ENCODE results near the gene USP20. TPM values are rescaled to one million over a fixed set of nuclear protein-coding genes. Genes with fewer than 3 reads are reported as not detected.
A peak's percentile ranks its signal among the peaks of the same experiment; 100 is the strongest.

The USP20 gene
- polyA plus RNA-seq, 1 of the 3 experiments (the other 2 are of a cell fraction): 22.5 TPM

DNA sequence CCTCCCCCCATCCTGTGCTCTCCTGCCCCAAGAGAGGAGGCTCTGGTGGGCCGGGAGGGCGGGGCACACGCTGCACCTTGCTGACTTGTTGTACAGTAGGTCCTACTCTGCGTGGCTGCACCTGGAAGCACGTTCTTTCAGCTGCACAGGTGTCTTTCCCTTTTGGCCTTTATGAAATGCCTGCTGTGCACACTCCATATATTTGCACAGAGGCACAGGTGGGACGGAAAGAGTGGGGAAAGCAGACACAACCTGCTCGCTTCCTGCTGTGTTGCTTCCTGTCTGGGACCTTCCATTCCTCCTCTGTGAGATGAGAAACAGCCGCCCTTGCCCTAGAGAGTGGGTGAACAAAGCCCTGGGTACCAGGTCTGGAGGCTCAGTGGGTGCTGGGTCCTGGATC is 4.8 kb downstream of the USP20 start:
- H4K20me1 ChIP-seq (ENCODE audit: insufficient read depth): no peaks in the 10 kb centered on the region
- POLR2A ChIA-PET: interaction anchor here (0.6 kb wide), 1 partner anchor 1113 kb away, joined by 5 read pairs; no protein-coding TSS in a partner anchor
- H3K4me1 ChIP-seq (ENCODE audit: control insufficient read depth in 1 of 2, insufficient read depth in 2 of 2, low read depth in 1 of 2, low read length in 1 of 2): peaks cover 14 to 37% of the 10 kb centered on the region in 2 experiments
- DNase-seq: no peak
- peak overlapping the region in 1 of 2 experiments; percentile 7; a peak in 1 of 4 replicates for H3K27ac ChIP-seq (ENCODE audit: low read depth in 2 of 2, low read length in 1 of 2)
- no peak overlapping the region for H3K4me3 ChIP-seq (ENCODE audit: low read depth in 2 of 2, low read length in 1 of 2)
- CTCF ChIA-PET: no interaction called here
- H2AFZ ChIP-seq (ENCODE audit: low read depth): no peak overlapping the region
- peaks cover 16% of the 10 kb centered on the region for H3K79me2 ChIP-seq (ENCODE audit: insufficient read depth)
- no peak overlapping the region for H3K9ac ChIP-seq
- WGBS (ENCODE audit: low lambda C conversion rate): 97% methylated on average over 8 of the region's 8 CpGs
- no peaks in the 10 kb centered on the region for H3K27me3 ChIP-seq (ENCODE audit: insufficient read depth)
- no peaks in the 10 kb centered on the region for H3K9me3 ChIP-seq
- TF ChIP-seq SIN3A (IDR thresholded peaks at IDR 0.05; ENCODE audit: borderline replicate concordance, low read depth, low read length) (no peak), RCOR1 (IDR thresholded peaks at IDR 0.05; ENCODE audit: low read length) (no peak), JUND (IDR thresholded peaks at IDR 0.05) (no peak), GATA2 (CRISPR knock-in tag; IDR thresholded peaks at IDR 0.05) (no peak), RAD21 (IDR thresholded peaks at IDR 0.05; ENCODE audit: low read length) (no peak), TAF1 (IDR thresholded peaks at IDR 0.05; ENCODE audit: borderline replicate concordance, low read depth, low read length) (no peak), EP300 (IDR thresholded peaks at IDR 0.05; ENCODE audit: borderline replicate concordance in 1 of 2, low read depth in 1 of 2, low read length in 1 of 2) (no peak), GABPA (IDR thresholded peaks at IDR 0.05; ENCODE audit: low read depth) (no peak), YY1 (IDR thresholded peaks at IDR 0.05; ENCODE audit: low read depth) (no peak), ZBTB33 (IDR thresholded peaks at IDR 0.05; ENCODE audit: borderline replicate concordance, low read depth) (no peak), SMC3 (IDR thresholded peaks at IDR 0.05; ENCODE audit: low read depth, low read length) (no peak), NFIC (IDR thresholded peaks at IDR 0.05; ENCODE audit: borderline replicate concordance) (no peak), POLR2AphosphoS5 (IDR thresholded peaks at IDR 0.05; ENCODE audit: low read depth, low read length) (no peak), RFX5 (IDR thresholded peaks at IDR 0.05; ENCODE audit: low read length) (no peak), TCF12 (IDR thresholded peaks at IDR 0.05) (no peak), CHD2 (IDR thresholded peaks at IDR 0.05; ENCODE audit: low read length, partially characterized antibody) (no peak), RXRA (IDR thresholded peaks at IDR 0.05; ENCODE audit: borderline replicate concordance, low read depth) (no peak)
- TF ChIP-seq, protein P1, sequence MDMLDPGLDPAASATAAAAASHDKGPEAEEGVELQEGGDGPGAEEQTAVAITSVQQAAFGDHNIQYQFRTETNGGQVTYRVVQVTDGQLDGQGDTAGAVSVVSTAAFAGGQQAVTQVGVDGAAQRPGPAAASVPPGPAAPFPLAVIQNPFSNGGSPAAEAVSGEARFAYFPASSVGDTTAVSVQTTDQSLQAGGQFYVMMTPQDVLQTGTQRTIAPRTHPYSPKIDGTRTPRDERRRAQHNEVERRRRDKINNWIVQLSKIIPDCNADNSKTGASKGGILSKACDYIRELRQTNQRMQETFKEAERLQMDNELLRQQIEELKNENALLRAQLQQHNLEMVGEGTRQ (IDR thresholded peaks at IDR 0.05; ENCODE audit: borderline replicate concordance, low read depth, low read length): no peak
- TF ChIP-seq, protein P2, sequence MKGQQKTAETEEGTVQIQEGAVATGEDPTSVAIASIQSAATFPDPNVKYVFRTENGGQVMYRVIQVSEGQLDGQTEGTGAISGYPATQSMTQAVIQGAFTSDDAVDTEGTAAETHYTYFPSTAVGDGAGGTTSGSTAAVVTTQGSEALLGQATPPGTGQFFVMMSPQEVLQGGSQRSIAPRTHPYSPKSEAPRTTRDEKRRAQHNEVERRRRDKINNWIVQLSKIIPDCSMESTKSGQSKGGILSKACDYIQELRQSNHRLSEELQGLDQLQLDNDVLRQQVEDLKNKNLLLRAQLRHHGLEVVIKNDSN (IDR thresholded peaks at IDR 0.05; ENCODE audit: borderline replicate concordance, low read depth): no peak
- no peak overlapping the region for H3K4me2 ChIP-seq
- peaks cover 23% of the 10 kb centered on the region for H3F3A ChIP-seq (replicated peaks; ENCODE audit: insufficient read depth)
- no peaks in the 10 kb centered on the region for H3K9me2 ChIP-seq
- no peaks in the 10 kb centered on the region for H3K36me3 ChIP-seq (replicated peaks in 1 of 2; ENCODE audit: control insufficient read depth in 1 of 2, insufficient read depth in 2 of 2, low read length in 1 of 2)
